NT2/D1 (cell line): ENCODE data around the gene EHBP1L1.
A peak's percentile ranks its signal among the peaks of the same experiment; 100 is the strongest.

Source experiments
- DNase-seq: peaks from one replicate; pipeline ENCODE4 v3.0.0-alpha.2; 2011; ENCODE audit warnings: low read depth, low spot score
- H3K27me3 ChIP-seq: 2 replicates; pipeline ENCODE4 v1.6.0; 2011; ENCODE audit warnings: mild to moderate bottlenecking; ENCODE audit not compliant: insufficient read length, insufficient read depth
- H3K36me3 ChIP-seq: 2 replicates; pipeline ENCODE4 v1.6.1; 2011; ENCODE audit warnings: mild to moderate bottlenecking, low read length, mixed read lengths; ENCODE audit not compliant: insufficient read depth, insufficient read length
- H3K4me1 ChIP-seq: 2 replicates; pipeline ENCODE4 v1.5.1; 2011; ENCODE audit not compliant: insufficient read depth, insufficient read length
- H3K4me3 ChIP-seq: 2 replicates; pipeline ENCODE4 v1.5.1; 2011; ENCODE audit warnings: low read depth; ENCODE audit not compliant: insufficient read length
- H3K9ac ChIP-seq: 2 replicates; pipeline ENCODE4 v1.6.0; 2011; ENCODE audit warnings: low read depth; ENCODE audit not compliant: insufficient read length
- H3K9me3 ChIP-seq: 2 replicates; pipeline ENCODE4 v1.5.1; 2011; ENCODE audit warnings: mild to moderate bottlenecking, low read length; ENCODE audit not compliant: insufficient read depth
- SUZ12 ChIP-seq: IDR thresholded peaks from 2 replicates; pipeline ENCODE4 v1.6.1; 2011; ENCODE audit not compliant: insufficient read length, insufficient read depth; ENCODE audit errors: extremely low read depth
- YY1 ChIP-seq: IDR thresholded peaks from 2 replicates; pipeline ENCODE4 v1.6.1; 2011; ENCODE audit not compliant: insufficient read length, insufficient read depth
- ZNF274 ChIP-seq: IDR thresholded peaks from 2 replicates; pipeline ENCODE4 v1.6.1; 2011; ENCODE audit warnings: mild to moderate bottlenecking, low read depth, low read length

Gene EHBP1L1

GRCh38 chr11:65573391-65574079 lies 2.3 kb upstream of the EHBP1L1 start:
- Histone ChIP-seq H3K27me3 (peaks cover 20% of the 10 kb centered on the region), H3K4me1 (peaks cover 38% of the 10 kb centered on the region), H3K36me3 (peaks cover 21% of the 10 kb centered on the region), H3K9ac (peak overlapping the region; percentile 99), H3K4me3 (peak overlapping the region; percentile 76), H3K9me3 (no peaks in the 10 kb centered on the region)
- TF ChIP-seq ZNF274 (no peak), SUZ12 (no peak), YY1 (no peak)
- no peak for DNase-seq

DNA sequence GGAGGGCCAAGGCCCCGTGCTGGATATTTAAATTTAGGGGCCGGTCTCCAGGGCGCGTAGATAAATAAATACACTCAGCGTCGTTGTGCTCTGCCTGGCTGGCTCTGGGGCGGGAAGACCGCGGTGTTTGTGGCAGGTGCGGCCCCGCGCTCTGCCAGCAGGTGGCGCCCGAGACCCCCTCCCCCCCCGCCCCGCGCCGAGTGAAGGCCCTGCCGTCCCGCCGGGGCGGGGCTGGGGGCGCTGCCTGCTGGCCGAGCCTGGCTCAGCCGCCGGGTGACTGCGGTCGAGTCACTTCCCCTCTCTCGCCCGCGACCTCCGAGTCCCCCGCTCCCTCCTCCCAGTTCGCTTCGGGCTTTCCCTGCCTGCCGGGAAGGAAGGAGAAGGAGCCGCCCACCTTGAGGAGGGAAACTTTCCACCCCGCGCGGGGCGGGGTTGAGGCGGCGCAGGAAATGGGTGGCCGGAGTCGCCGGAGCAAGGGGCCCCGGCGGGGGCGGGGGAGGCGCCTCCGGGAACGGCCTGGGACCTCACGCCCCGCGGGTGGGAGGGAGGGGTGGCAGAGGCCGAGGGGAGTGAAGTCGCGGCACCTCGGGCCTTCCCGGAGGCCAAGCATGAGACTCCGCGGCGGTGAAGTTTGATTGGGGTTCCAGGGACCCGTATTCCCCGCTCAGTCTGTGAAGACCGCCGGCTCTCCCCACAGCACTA lies 1.6 kb upstream of the EHBP1L1 start:
- H3K27me3 ChIP-seq: peaks cover 20% of the 10 kb centered on the region
- peaks cover 25% of the 10 kb centered on the region for H3K36me3 ChIP-seq
- H3K4me1 ChIP-seq: peaks cover 41% of the 10 kb centered on the region
- DNase-seq: peak; percentile 93
- H3K4me3 ChIP-seq: peak overlapping the region; percentile 46
- TF ChIP-seq YY1 (no peak), ZNF274 (no peak), SUZ12 (no peak)
- no peaks in the 10 kb centered on the region for H3K9me3 ChIP-seq
- H3K9ac ChIP-seq: peak overlapping the region; percentile 83

DNA sequence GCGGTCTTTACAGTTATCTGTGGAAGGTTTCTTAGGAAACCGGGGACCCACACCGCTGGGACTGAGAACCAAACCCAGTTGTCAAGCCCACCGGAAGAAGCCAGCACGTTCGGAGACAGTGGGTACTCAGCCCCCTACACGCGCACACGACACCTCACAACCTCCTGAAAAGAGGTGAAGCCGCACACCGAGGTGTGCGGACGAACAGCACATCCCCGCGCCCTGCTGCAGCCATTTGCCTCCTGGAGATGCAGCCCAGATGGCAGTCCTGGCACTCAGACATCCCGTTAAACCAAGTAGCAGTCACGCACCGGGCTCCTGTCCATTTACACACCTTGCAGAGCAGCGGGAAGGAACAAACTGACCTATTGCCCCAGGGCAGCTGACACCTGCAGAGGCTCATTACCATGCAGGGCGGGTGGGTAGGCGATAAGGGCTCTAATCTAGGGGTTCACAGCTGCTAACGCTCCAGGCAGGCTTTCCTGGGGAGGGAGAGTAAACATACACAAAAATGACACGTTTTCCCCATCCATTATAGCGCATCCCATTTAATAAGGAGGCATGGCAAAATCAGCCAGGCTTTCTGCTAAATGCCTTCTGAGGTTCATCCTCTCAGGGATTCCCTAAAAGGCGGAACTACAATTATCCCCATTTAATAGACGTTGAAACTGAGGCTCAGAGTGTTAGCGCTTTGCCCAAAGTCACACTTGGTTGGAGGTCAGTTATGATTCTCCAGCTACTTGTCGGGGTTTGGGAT lies 864 bp upstream of the EHBP1L1 start:
- Histone ChIP-seq H3K9me3 (no peaks in the 10 kb centered on the region), H3K9ac (peak overlapping the region; percentile 83), H3K36me3 (peaks cover 33% of the 10 kb centered on the region), H3K4me3 (peak overlapping the region; percentile 46), H3K4me1 (peaks cover 41% of the 10 kb centered on the region), H3K27me3 (peaks cover 20% of the 10 kb centered on the region)
- DNase-seq: no peak
- TF ChIP-seq YY1 (no peak), ZNF274 (no peak), SUZ12 (no peak)

- Histone ChIP-seq H3K27me3 (peaks cover 20% of the 10 kb centered on the region), H3K4me3 (peak overlapping the region; percentile 56), H3K4me1 (peaks cover 41% of the 10 kb centered on the region), H3K36me3 (peaks cover 43% of the 10 kb centered on the region), H3K9me3 (no peaks in the 10 kb centered on the region), H3K9ac (peak overlapping the region; percentile 81)
- no peak for TF ChIP-seq YY1
- no peak for TF ChIP-seq SUZ12
- no peak for TF ChIP-seq ZNF274
- DNase-seq: no peak
Measured at GRCh38 chr11:65576232-65576866, 496 bp downstream of the EHBP1L1 start.

GRCh38 chr11:65576867-65577755 lies 1.3 kb downstream of the EHBP1L1 start:
- Histone ChIP-seq H3K36me3 (peaks cover 43% of the 10 kb centered on the region), H3K4me3 (peak overlapping the region; percentile 56), H3K27me3 (peaks cover 20% of the 10 kb centered on the region), H3K4me1 (peaks cover 38% of the 10 kb centered on the region), H3K9ac (peak overlapping the region; percentile 81), H3K9me3 (no peaks in the 10 kb centered on the region)
- DNase-seq: no peak
- no peak for TF ChIP-seq YY1
- no peak for TF ChIP-seq ZNF274

- peaks cover 38% of the 10 kb centered on the region for H3K4me1 ChIP-seq
- H3K4me3 ChIP-seq: no peak overlapping the region
- no peak for TF ChIP-seq ZNF274
- no peak for TF ChIP-seq YY1
- no peak for TF ChIP-seq SUZ12
- no peak for DNase-seq
- peaks cover 20% of the 10 kb centered on the region for H3K27me3 ChIP-seq
- peak overlapping the region; percentile 51 for H3K9ac ChIP-seq
- peaks cover 48% of the 10 kb centered on the region for H3K36me3 ChIP-seq
- H3K9me3 ChIP-seq: no peaks in the 10 kb centered on the region
Measured at GRCh38 chr11:65577756-65578109, 1.9 kb downstream of the EHBP1L1 start.
